Astrocyte of the hippocampus (primary cell): ENCODE measurements around the gene THADA.
A peak's percentile ranks its signal among the peaks of the same experiment; 100 is the strongest.
"Not testable (repeated sequence)": the region's sequence is repeated elsewhere in the genome, so short reads cannot be mapped to it uniquely, and the experiment has no call there.

Experiments
- DNase-seq: peaks from one replicate; pipeline ENCODE4 v3.0.0; 2011; ENCODE audit warnings: low read depth, low spot score

The THADA gene, protein sequence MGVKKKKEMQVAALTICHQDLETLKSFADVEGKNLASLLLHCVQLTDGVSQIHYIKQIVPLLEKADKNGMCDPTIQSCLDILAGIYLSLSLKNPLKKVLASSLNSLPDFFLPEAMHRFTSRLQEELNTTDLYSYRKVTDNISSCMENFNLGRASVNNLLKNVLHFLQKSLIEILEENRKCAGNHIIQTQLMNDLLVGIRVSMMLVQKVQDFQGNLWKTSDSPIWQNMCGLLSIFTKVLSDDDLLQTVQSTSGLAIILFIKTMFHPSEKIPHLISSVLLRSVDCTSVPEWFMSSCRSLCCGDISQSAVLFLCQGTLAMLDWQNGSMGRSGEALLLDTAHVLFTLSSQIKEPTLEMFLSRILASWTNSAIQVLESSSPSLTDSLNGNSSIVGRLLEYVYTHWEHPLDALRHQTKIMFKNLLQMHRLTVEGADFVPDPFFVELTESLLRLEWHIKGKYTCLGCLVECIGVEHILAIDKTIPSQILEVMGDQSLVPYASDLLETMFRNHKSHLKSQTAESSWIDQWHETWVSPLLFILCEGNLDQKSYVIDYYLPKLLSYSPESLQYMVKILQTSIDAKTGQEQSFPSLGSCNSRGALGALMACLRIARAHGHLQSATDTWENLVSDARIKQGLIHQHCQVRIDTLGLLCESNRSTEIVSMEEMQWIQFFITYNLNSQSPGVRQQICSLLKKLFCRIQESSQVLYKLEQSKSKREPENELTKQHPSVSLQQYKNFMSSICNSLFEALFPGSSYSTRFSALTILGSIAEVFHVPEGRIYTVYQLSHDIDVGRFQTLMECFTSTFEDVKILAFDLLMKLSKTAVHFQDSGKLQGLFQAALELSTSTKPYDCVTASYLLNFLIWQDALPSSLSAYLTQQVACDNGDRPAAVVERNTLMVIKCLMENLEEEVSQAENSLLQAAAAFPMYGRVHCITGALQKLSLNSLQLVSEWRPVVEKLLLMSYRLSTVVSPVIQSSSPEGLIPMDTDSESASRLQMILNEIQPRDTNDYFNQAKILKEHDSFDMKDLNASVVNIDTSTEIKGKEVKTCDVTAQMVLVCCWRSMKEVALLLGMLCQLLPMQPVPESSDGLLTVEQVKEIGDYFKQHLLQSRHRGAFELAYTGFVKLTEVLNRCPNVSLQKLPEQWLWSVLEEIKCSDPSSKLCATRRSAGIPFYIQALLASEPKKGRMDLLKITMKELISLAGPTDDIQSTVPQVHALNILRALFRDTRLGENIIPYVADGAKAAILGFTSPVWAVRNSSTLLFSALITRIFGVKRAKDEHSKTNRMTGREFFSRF (N-terminal part only)

DNA sequence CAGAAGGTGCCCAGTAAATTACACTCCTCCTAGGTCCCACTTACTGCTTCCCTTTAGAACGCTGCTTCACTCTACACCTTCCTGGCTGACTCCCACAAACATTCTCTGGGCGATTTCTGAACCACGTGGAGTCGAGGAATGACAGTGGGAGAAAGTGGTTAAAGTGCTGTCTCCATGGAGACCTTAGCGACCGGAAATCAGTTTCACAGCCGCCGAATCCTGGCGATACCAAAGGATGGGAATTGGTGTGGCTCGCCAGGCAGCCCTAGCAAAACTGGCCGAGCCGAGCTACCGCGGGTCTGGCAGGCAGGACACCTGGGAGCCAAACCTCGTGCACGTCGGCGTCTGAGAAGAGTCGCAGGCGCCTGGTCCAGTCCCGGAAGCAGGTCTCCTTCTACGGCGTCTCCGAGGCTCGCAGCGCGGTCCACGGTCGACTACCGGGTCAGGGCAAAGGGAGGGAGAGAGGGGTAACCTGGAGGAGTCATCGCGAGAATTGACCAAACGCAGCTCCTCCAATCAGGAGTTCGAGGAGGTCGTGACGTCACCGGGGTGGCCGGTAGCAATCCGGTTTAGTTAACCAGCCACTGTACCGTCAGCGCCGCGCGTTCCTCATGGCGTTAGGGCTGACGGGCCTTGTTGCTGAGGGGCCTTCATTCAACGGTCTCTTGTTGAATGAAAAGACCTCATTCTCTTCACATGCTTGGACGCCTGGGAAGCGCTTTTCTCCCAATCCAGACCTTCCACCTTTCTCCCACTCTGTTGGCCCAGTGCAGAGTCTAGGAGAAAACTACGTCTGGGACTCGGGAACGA, at the start of gene THADA:
TSS of gene THADA (minus strand) at position 436 of the 810 bp plus-strand sequence. CDS start 3,646 bp downstream, outside the sequence.
- DNase-seq = peak; percentile 100

DNA sequence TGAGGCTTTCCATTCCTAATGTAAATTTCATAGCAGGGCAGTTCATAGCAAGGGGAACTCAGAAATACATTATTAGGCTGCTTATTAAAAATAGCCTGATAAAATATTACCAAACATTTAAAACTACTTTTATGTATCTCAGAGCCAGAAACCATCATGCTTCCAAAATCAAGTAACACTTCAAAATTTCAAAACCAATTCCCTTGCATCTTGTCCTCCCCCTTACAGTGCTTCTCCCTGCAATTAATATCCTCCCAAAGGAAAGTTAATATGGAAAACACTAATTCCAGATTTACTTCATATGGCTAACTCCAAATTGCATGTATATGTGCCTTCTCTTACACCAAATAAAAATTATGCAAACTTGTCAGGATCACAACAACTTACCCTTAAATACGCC, 47.8 kb upstream of the THADA start:
- no peak for DNase-seq

DNA sequence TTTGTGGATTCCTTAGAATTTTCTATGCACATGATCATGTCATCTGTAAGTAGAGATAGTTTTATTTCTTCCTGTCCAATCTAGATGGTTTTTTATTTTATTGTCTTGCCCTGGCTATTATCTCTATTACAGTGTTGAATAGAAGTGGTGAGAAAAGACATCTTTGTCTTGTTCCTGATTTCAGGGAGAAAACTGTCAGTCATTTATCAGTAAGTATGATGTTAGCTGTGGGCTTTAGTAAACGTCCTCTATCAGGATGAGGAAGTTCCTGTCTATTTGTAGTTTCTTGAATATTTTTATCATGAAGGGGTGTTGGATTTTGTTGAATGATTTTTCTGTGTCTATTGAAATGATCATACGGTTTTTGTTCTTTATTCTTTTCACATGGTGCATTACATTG, 46.5 kb upstream of the THADA start:
- no peak for DNase-seq

DNA sequence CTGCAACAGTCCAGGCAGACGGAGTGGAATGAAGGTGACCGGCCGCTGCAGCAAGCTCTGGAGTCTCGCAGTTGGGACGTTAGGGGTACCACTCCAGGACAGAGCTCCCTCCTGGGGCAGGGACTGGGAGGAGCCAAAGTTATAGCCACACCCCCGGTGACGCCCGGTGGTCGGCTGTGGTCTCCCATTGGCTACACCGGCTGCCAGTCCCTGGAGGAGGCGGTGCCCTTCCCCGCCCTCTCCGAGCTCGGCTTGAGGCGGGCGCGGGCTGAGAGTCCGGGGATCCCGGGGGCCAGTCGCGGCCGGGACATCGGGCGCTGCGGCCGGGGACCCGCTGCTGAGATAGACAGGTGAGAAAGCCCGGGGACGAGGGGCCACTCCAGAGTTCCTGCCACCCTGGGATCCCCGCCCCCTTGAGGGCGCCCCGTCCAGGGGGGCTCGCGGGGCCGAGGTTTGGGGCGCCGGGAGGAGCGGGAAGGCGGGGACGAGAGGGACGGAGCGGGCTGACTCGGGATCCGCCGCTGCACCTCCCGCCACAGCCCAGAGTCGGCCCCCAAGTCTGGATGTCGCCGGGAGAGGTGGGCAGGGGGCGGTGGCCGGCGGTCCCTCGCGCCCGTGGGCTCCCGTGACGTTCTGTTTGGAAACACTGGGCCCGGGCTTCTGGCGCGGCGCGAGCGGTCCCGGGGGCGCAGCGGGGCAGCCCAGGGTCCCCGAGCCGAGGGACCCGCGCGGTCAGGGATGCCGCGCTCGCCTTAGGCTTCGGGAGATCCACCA, 41.4 kb upstream of the THADA start, which contains the start of gene PLEKHH2:
TSS of gene PLEKHH2 (plus strand) at position 231 of the 774 bp plus-strand sequence. CDS start 7,414 bp downstream, outside the sequence.
- DNase-seq = peak; percentile 96

DNA sequence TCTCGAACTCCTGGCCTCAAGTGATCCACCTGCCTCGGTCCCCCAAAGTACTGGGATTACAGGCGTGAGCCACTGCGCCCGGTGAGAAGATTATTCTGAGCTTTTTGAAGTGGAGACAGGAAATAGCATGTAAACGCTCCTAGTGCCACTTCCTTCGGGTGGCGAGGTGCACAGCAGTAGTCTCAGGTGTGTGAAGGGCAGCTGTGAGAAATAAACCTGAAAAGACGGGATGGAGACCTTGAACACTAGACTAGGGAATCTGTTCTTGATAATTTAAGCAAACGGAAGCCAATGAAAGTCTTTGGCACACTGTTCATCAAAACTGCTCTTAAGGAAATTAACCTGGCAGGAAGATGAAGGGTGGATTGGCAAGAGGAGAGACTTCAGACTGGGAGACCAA, 40.8 kb upstream of the THADA start:
- DNase-seq = no peak

DNA sequence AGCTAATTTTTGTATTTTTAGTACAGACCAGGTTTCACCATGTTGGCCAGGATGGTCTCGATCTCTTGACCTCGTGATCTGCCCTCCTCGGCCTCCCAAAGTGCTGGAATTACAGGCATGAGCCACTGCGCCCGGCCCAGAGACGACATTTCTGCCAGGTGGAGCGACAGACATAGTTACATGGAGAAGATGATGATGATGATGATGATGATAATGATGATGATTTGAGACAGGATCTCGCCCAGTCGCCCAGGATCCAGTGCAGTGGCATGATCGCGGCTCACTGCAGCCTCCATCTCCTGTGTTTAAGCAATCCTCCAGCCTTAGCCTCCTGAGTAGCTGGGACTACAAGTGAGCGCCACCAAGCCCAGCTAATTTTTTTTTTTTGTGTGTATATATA, 40.3 kb upstream of the THADA start:
- DNase-seq = not testable (repeated sequence)

DNA sequence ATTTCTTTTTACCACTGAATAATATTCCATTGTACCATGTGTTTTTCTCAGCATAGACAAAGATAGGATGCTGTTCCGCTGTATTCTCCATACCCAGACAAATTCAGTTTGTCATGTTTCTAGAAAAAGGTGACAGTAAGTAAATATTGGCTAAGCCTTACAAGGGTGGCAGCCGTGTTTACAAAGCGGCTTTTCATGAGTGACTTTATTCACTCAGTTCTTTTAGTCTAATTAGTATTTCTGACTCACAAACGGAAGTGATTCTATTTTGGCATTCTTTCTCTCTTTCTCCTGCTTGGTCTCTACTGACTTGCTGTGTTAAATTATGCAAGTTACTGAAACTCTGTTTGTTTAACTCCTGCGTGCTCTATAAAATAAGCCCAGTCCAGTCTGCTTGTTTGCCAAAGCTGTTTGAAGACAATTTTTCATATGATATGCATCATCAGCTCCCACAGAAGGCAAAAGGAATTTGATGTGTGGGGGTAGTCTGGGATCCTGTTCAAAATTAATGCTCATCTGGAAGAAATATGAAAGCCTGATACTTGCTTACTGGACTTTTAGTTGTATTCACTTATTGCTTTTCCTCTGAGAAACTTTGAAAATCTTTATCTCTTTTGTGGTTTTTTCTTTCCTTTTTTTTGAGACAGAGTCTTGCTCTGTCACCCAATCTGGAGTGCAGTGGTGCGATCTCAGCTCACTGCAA, 38.9 kb upstream of the THADA start:
- DNase-seq = peak; percentile 66

DNA sequence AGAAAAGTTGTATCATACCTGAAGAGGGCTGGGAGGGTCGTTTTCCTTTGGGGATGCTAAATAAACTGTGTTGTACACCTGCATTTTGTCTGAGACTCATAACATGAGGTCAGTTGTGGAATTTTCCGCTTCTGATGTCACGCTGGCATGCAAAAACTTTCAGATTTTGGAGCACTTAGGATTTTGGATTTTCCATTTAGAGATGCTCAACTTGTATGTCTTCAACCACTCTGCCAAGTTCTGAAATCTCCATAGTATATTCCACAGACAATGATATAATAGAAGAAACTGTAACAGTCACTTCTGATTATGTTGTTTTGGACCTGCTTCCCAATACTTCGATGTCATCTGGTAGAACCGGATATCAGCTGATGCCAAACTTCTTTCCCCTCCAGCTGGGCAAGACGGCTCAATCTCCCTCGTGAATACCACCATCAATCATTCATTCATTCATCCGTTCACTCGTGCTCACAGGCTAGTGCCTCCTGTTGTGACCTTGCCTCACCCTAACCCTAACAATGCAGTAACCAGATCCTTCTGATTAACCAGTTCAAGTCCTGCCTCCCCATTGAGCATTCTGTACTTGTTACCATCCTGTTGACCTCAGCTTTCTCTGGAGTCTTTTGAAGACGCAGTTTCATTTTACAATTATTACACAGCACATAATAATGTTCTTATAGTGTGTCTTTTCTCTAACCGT, 35.9 kb upstream of the THADA start:
- no peak for DNase-seq

DNA sequence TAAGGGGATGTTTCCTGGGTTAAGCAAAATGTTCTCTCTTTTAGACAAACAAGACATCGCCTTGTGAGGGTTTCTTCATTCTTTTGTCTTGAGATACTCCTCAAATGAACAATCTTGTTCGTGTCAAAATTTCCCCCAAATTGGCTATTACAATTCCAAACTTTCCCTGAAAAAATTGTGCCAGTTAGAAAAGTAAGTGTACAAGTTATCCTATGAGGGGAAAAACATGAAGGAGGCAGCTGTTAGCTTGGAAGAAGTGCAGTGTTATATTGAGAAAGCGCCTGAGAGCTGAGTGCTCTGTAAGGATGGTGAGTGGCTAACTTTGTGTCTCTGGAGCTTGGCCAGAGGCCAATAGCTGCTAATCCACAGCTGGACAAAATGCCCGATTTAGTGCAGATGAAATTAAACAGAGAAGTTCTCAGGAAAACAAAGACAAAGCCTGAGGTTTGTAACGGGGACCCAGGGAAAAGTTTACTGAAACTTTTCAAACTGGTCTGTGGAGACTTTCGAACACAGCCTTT, 27.2 kb upstream of the THADA start:
- DNase-seq = no peak

DNA sequence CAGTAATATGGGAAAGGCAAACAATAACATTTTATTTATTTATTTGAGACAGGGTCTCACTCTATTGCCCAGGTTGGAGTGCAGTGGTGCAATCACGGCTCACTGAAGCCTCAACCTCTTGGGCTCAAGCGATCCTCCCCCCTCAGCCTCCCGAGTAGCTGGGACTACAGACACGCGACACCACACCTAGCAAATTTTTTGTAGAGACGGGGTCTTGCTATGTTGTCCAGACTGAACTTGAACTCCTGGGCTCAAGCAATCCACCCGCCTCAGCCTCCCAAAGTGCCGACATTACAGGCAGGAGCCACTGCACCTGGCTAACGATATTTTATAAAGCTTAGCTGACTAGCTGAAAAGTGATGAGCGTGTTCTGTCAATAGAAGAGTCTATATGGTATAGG, 23.7 kb upstream of the THADA start:
- DNase-seq = no peak

DNA sequence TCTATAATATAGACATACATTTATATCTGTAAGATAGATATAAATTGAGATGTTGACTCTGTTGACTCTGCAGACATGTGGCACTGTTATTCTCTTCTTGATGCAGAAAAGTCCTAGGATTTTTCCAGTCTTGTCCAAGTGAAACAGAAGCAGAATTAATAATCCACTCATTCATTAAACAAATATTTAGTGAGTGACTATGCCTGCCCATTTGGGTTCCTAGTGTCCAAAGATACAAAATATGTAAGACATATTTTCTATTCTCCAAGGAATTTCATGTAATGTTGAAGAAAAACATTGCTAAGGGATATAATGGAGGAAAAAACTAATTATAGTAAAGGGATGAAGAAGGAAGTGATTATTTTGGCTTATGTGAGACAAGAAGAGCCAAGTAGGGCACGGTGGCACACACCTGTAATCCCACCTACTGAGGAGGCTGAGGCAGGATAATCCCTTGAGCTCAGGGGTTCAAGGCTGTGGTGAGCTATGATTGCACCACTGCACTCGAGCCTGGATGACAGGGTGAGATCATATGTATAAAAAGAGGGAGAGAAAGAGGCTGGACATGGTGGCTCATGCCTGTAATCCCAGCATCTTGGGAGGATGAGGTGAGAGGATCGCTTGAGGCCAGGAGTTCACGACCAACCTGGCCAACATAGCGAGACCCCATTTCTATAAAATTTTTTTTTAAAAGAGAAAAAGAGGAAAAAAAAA, 21.3 kb upstream of the THADA start:
- no peak for DNase-seq

DNA sequence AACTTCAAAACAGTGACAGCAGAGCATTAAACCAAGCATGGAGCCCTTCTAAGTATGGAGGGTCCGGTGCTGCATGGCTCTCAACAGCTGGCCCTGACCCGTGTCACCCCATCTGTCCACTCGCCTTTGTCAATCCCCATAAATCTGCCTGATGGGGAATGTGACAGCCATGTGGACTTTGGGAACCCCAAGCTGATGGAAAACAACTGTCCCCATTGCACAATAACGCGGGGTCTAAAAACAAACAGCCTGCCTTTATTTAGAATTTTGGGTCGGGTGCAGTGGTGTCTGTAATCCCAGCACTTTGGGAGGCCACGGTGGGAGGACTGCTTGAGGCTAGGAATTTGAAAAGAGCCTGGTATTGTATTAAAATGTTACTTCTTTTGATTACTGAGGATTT, 17.1 kb upstream of the THADA start:
- no peak for DNase-seq

DNA sequence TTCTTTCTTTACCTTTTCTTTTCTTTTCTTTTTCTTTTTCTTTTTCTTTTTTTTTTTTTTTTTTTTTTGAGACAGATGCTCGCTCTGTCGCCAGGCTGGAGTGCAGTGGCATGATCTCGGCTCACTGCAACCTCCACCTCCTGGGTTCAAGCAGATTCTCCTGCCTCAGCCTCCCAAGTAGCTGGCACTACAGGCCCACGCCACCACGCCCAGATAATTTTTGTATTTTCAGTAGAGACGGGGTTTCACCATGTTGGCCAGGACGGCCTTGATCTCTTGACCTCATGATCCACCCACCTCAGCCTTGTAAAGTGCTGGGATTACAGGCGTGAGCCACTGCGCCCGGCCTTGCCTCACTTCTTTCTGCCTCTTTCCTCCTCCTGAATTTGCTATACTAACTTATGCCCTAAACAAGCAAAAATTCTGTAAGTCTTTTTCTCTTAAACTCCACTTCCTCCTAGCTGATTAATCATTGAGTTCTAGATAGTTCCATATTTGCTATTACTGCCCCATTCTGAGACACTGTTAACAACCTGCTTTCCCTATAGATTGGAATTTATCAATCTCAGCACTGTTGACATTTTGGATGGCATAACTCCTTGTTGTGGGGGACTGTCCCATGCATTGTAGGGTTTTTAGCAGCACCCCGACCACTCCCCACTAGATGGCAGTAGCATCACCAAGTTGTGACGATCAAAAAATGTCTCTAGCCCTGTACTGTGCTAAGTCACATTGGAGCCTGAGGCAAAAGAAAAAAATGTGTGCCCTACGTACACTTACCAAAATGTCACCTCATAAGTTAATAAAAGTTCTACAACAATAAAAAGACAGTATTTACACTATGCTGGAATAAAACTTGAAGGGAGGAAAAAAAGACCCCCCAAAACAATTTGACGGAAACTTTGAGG, 16.4 kb upstream of the THADA start:
- DNase-seq = peak; percentile 87

DNA sequence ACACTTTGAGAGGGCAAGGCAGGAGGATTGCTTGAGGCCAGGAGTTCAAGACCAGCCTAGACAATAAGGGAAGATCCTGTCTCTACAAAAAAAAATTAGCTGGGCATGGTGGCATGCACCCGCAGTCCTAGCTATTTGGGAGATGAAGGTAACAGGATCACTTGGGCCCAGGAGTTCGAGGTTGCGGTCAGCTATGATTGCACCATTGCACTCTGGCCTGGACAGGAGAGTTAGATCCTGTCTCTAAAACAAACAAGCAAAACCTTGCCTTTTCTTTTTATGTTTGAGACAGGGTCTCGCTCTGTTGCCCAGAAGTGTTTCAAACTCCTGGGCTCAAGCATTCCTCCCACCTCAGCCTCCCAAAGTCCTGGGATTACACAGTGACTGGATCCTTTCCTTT, 14.5 kb upstream of the THADA start:
- DNase-seq = no peak

DNA sequence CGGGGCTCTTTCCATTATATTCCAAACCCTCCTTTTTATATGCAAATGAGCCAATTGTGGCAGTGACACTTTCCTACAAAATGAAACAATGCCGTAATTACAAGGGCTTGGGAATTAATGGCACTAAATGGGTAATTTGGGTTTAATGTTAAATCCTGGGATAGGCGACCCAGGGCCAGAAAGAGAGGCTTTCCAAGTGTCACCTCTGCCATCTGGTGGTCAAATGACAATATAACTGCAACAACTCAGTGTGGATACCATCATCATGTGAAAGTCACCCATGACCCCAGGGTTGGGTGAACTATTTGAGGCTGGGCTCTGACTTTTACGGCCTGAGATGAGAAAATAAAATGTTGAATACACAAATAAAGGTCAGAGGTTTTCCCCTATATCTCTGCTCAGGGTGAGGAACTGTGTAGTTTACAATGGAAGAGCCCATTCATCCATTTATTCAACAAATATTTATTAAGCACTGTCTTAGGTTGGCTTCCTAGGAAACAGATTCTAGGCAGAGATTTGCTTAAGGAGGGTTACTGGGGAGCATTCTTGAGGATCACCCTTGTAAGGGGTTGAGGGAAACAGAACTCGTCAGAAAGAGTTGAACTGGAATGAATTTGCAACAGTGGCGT, 13.6 kb upstream of the THADA start:
- DNase-seq = peak; percentile 72

DNA sequence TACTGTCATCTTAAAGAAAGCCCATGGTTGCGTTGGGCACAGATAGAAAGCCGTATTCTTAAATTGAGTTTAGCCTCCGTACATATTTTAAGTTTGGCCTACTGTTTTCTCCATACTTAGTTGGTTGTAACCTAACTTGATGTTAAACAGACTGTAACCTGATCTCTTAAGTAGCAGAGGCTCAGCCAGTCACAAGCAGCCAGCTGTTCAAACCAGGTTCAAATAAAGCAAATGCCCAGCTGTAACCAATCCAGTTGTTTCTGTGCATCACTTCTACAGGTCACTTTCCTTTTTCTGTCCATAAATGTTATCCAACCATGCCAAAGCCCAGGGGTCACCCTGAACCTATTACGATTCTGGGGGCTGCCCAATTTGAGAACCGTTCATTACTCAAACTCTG, 10.0 kb upstream of the THADA start:
- DNase-seq = no peak
